GM18505 (cell line): ENCODE measurements around the gene ANXA2R.

Experiments
- ATAC-seq: cut with Tn5 transposase; IDR thresholded peaks from one replicate; pipeline ENCODE4 v1.9.1; 2021; ENCODE audit not compliant: unreplicated experiment
- POLR2A ChIP-seq: IDR thresholded peaks from 4 replicates; pipeline ENCODE4 v1.6.1; 2011; ENCODE audit warnings: borderline replicate concordance; ENCODE audit not compliant: insufficient read depth, insufficient read length; ENCODE audit errors: extremely low read depth

Gene ANXA2R

GRCh38 chr5:42991404-42992087 lies 48.6 kb downstream of the ANXA2R start:
- TF ChIP-seq POLR2A = no peak
- peak; percentile 32 for ATAC-seq

GRCh38 chr5:42990892-42991291 lies 49.2 kb downstream of the ANXA2R start:
- no peak for ATAC-seq
- TF ChIP-seq POLR2A = no peak
